GM21786 (cell line): ENCODE data around the gene GABRE.
"Not testable (repeated sequence)": the region's sequence is repeated elsewhere in the genome, so short reads cannot be mapped to it uniquely, and the experiment has no call there.

Experiments used
- ATAC-seq: cut with Tn5 transposase; IDR thresholded peaks from one replicate; pipeline ENCODE4 v1.9.1; 2021; ENCODE audit not compliant: unreplicated experiment

GABRE gene

GRCh38 chrX:151970027-151970426 lies 4.4 kb downstream of the GABRE start:
- no peak for ATAC-seq

GRCh38 chrX:151966236-151966635 lies 8.2 kb downstream of the GABRE start:
- ATAC-seq, result no peak

DNA sequence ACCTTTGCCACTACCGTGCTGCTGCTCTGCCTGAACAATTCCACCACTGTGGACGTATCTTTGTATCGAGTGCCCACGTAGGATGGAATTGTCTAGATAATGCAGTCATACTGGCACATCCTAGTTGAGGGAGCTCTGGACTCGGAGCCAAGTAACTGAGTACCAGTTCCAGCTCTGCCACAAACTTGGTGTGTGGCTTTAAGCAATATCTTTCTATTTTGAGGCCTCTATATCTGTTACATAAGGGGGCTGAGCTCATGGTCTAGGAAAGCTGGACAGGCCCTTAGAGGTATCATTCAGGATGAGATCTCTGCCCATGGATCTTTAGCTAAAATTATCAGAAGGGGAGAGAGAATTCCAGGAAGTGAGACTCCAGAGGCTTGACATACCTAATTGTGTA lies 12.4 kb downstream of the GABRE start:
- no peak for ATAC-seq

DNA sequence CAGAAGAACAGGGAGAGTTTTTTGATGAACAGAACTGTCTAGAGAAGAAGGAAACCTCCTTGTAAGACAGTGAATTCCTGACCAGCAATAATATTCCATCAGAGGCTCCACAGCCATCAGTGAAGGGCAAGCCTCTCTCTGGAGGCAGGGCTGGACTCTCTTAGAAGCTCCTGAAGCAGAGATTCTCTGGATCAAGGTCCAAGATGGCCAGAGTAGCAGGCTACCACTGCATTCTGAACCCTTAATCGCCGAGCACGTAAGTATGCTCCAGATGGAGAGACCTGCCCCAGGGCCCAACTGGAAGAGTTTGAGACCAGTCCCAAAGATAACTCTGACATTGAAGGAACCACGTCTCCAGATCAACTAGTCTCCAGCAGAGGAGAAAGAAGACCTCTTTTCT lies 16.4 kb downstream of the GABRE start:
- no peak for ATAC-seq

DNA sequence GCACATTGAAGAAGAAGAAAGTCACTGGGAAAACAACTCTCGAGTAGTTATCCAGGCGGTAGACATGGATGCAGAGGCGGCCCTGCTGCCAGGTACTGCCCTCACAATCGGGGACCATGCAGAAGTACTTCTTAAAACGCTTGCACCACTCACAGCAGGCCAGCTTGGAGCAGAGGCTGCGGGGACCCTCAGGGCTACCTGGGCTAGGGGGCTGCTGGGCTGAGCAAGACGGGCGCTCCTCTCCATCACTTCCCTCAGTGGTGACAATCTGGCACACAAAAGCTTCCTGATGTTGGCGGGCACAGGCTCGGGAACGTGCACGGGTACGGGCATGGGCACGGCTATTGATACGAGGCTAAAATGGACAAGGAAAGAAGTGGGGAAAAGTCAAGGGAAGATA lies 19.7 kb downstream of the GABRE start:
- ATAC-seq, result no peak

DNA sequence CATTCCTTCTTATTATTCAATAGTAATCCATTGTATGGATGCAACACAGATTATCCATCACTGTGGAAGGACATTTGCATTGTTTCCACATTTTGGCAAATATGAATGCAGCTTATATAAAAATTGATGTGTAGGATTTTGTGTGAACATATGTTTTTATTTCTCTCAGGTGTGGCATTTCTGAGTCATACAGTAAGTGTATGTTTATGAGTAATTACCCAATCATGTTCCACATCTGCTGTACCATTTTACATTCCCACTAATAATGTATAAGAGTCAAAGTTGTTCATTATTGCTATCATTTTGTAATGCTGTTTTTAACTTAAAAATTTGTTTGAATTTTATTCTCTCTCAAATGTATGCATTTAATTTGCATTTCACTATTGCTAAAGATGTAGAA lies 36.3 kb downstream of the GABRE start:
- no peak for ATAC-seq

DNA sequence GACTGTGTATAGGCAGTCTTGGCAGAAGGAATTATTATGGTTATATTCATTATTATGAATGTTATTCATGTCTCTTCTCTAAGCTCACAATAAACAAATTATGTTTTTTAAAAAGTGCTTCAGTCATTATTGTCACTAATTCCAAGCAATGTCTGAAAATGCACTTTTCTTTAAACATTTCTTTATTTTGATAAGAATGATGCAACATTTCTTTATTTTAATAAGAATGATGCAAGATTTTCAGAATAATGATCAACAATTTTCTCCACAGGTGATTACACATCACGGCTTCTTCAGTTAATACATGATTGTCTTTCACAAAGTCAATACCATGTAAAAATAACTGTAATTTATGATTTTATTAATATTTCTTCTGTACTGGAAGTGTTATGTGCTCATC lies 39.1 kb downstream of the GABRE start:
- no peak for ATAC-seq

- ATAC-seq, result no peak
Measured at GRCh38 chrX:151929126-151929525, 45.4 kb downstream of the GABRE start.

GRCh38 chrX:151923648-151924047 lies 50.8 kb downstream of the GABRE start:
- no peak for ATAC-seq

DNA sequence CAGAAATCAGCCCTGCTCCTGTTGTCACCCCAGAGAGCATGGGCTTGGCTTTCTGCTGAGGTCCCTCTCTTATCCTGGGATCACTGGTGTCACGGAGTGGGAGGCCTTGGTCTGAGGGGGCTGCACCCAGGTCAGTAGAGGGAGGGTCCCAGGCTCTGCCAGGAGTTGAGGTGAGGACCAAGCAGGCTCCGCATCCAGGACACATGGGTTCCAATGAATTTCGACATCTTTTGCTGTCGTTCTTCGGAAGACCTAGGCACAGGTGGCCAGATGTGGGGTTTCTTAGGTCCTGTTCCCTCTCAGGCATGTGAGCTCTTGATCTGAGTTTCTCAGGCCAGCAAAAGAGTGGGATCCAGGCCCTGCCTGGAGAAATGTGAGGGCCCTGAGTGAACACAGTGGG lies 51.8 kb downstream of the GABRE start:
- ATAC-seq, result no peak

DNA sequence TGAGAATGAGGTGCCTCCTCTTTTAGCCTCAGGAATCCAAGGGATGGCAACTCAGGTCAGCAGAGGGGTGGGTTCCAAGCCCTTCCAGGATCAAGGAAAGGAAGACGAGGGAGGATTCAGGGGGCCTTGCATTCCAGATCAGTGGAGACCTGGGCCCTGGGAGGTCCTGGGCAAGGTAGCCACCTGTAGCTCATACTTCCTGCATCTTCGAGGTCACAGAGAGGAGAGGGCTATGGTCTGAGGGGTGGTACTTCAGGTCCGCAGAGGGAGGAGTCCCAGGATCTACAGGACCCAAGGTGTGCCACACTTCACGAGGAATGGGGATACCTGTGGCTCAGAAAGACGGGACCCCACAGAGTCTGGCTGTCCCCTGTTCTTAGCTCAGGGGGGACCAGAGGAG lies 52.6 kb downstream of the GABRE start:
- ATAC-seq, result no peak

- ATAC-seq, result no peak
Measured at GRCh38 chrX:151921292-151921691, 53.2 kb downstream of the GABRE start.

- no peak for ATAC-seq
Measured at GRCh38 chrX:151920530-151920929, 53.9 kb downstream of the GABRE start.

DNA sequence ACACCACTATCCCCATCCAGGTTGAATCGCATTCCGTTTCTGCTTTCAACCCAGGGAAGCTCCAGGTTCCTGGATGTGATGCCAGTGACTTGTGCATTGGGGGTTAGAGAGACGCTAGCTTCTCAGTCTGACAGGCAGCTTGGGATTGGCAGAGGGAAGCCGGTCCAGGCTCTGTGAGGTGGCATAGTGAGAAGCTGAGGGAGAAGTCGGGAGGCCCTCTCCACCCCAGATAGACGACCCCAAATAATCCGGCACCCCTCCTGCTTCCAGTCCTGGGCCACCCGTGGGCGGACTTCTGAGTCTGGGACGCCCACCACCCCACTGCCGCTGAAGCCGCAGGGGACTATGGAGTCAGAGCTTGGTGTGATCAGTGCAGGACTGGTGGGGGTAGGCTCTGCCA lies 54.4 kb downstream of the GABRE start:
- no peak for ATAC-seq

DNA sequence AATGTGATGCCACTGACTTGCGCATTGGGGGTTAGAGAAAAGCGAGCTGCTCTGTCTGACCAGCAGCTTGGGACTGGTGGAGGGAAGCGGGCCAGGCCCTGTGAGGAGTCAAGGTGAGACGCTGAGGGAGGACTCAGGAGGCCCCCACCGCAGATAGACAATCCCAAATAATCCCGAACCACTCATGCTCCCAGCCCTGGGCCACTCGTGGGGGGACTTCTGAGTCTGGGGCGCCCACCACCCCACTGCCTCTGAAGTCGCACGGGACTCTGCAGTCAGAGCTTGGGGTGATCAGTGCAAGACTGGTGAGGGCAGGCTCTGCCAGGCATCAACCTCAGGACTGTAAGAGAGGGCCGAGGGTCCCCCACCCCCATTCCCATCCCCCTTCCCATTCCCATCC lies 54.9 kb downstream of the GABRE start:
- ATAC-seq, result no peak

GRCh38 chrX:151918736-151919135 lies 55.7 kb downstream of the GABRE start:
- not testable (repeated sequence) for ATAC-seq

- no peak for ATAC-seq
Measured at GRCh38 chrX:151912780-151913179, 61.7 kb downstream of the GABRE start, which contains the start of gene MAGEA4. Gene MAGEA4 (plus strand): TSS chrX:151912889. CDS start chrX:151923665, 10,776 bp downstream.

- no peak for ATAC-seq
Measured at GRCh38 chrX:151912221-151912620, 62.3 kb downstream of the GABRE start.

DNA sequence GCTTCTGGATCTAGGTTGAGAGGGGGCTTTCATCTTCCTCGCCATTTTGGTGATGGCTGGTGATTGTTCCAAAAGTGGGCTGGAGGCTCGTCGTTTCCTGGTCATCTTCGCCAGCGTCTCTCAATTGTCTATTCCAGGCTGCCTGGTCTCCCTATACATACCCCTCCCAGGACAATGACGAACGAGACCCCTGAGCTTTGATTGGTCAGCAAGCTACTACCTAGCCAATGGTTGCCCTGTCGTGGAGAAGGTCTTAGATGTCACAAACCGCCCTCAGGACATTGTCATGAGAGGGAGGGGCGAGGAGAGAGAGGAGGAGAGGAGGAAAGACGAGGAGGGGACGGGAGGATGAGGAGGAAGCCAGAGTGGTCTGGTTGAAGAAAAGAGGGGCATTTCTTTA lies 69.5 kb downstream of the GABRE start:
- no peak for ATAC-seq
